HL-60 (cell line): ENCODE data around the gene ROMO1.
"Not testable (repeated sequence)": the region's sequence is repeated elsewhere in the genome, so short reads cannot be mapped to it uniquely, and the experiment has no call there.

Experiments used
- DNase-seq, 2 experiments: peaks; one replicate each; pipeline ENCODE4 v3.0.0-alpha.2; 2010 to 2020; ENCODE audit warnings: low read depth in 1 of 2, low spot score in 1 of 2
- H3K27ac ChIP-seq: fragments of 250-450 bp; sonication (Bioruptor Pico); replicated peaks from 2 replicates; pipeline ENCODE4 v1.5.1; 2020; ENCODE audit warnings: mild to moderate bottlenecking, moderate library complexity
- H3K27me3 ChIP-seq: fragments of 250-450 bp; sonication (Bioruptor Pico); 2 replicates; pipeline ENCODE4 v1.5.1; 2021; ENCODE audit warnings: mild to moderate bottlenecking, moderate library complexity; ENCODE audit not compliant: insufficient read depth, poor library complexity, severe bottlenecking
- H3K4me3 ChIP-seq: replicated peaks from 2 replicates; pipeline ENCODE4 v1.5.1; 2011; ENCODE audit warnings: mild to moderate bottlenecking, control low read depth, low read length; ENCODE audit not compliant: insufficient read depth
- GABPA ChIP-seq: IDR thresholded peaks from 2 replicates; pipeline ENCODE4 v1.6.1; 2012; ENCODE audit warnings: low read depth
- POLR2AphosphoS5 ChIP-seq: IDR thresholded peaks from 2 replicates; pipeline ENCODE4 v1.6.1; 2012; ENCODE audit warnings: low read depth
- REST ChIP-seq: IDR thresholded peaks from 2 replicates; pipeline ENCODE4 v1.6.1; 2012; ENCODE audit warnings: low read depth; ENCODE audit not compliant: insufficient replicate concordance
- SPI1 ChIP-seq: IDR thresholded peaks from 2 replicates; pipeline ENCODE4 v1.6.1; 2012; ENCODE audit warnings: low read depth, mild to moderate bottlenecking, borderline replicate concordance
- TF ChIP-seq, protein P1 (sequence below): IDR thresholded peaks from one replicate; pipeline ENCODE4 v1.5.1; 2011; ENCODE audit warnings: low read length, control low read depth, inconsistent platforms; ENCODE audit not compliant: insufficient read depth

Gene ROMO1

DNA sequence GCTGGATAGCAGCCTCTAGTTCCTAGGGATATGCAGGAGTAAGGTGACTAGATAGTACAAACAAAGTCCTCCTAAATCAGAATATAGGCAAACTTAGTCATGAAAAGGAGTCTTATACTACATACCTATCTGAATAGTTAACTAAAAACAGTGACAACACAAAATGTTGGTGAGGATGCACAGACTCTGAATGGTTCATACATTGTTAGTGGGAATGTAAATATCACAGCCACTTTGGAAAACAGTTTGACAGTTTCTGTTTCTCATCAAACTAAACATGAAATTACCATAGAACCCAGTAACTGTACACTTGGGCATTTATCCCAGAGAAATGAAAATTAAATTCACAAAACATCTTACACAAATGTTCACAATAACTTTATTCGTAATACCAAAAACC is 17.2 kb upstream of the ROMO1 start:
- Histone ChIP-seq H3K4me3 (no peak overlapping the region), H3K27ac (no peak overlapping the region), H3K27me3 (no peaks in the 10 kb centered on the region)
- DNase-seq: no peak
- TF ChIP-seq GABPA: no peak
- TF ChIP-seq REST: no peak
- no peak for TF ChIP-seq SPI1
- no peak for TF ChIP-seq POLR2AphosphoS5
- TF ChIP-seq, protein P1, sequence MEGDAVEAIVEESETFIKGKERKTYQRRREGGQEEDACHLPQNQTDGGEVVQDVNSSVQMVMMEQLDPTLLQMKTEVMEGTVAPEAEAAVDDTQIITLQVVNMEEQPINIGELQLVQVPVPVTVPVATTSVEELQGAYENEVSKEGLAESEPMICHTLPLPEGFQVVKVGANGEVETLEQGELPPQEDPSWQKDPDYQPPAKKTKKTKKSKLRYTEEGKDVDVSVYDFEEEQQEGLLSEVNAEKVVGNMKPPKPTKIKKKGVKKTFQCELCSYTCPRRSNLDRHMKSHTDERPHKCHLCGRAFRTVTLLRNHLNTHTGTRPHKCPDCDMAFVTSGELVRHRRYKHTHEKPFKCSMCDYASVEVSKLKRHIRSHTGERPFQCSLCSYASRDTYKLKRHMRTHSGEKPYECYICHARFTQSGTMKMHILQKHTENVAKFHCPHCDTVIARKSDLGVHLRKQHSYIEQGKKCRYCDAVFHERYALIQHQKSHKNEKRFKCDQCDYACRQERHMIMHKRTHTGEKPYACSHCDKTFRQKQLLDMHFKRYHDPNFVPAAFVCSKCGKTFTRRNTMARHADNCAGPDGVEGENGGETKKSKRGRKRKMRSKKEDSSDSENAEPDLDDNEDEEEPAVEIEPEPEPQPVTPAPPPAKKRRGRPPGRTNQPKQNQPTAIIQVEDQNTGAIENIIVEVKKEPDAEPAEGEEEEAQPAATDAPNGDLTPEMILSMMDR: no peak

DNA sequence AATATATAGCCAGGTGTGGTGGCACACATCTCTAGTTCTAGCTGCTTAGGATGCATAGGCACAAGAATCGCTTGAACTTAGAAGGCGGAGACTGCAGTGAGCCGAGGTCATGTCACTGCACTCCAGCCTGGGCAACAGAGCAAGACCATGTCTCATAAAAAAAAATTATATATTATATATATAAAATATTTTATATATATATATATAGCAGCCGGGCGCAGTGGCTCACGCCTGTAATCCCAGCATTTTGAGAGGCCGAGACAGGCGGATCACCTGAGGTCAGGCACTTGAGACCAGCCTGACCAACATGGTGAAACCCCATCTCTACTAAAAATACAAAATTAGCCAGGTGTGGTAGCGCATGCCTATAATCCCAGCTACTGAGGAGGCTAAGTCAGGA is 13.8 kb upstream of the ROMO1 start:
- not testable (repeated sequence) for H3K27ac ChIP-seq, DNase-seq, H3K4me3 ChIP-seq, H3K27me3 ChIP-seq

DNA sequence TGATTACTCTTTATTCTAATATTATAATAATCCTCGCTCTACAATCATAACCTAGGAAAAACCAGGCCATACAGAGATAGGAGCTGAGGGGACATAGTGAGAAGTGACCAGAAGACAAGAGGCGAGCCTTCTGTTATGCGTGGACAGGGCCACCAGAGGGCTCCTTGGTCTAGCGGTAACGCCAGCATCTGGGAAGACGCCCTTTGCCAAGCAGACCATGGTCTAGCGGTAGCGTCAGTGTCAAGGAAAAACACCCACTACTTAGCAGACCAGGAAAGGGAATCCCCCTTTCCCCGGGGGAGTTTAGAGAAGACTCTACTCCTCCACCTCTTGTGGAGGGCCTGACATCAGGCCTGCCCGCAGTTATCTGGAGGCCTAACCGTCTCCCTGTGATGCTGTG is 12.3 kb upstream of the ROMO1 start:
- not testable (repeated sequence) for H3K27me3 ChIP-seq, H3K27ac ChIP-seq, DNase-seq, H3K4me3 ChIP-seq

- no peak overlapping the region for H3K4me3 ChIP-seq
- no peak overlapping the region for H3K27ac ChIP-seq
- TF ChIP-seq SPI1: no peak
- no peak for TF ChIP-seq GABPA
- H3K27me3 ChIP-seq: no peaks in the 10 kb centered on the region
- DNase-seq: no peak
These were observed 8.9 kb upstream of the ROMO1 start for GRCh38 chr20:35690265-35690664.

GRCh38 chr20:35695245-35695749 is 3.9 kb upstream of the ROMO1 start:
- Histone ChIP-seq H3K4me3 (no peak overlapping the region), H3K27me3 (no peaks in the 10 kb centered on the region), H3K27ac (no peak overlapping the region)
- TF ChIP-seq SPI1 (no peak), GABPA (no peak), REST (no peak), POLR2AphosphoS5 (no peak)
- TF ChIP-seq, protein P1: no peak
- no peak for DNase-seq
